ENCODE data around the gene TSPAN6.
A peak's percentile ranks its signal among the peaks of the same experiment; 100 is the strongest.

Gene TSPAN6

GRCh38 chrX:100636321-100636991 is at the start of gene TSPAN6:
TSPAN6 (minus strand) TSS chrX:100636806; CDS start chrX:100636694, 112 bp downstream.
- peak within 1 kb of the TSS; percentile 98 for H3K27ac Mint-ChIP-seq
- H3K9me3 Mint-ChIP-seq = peaks cover 53% of the 10 kb centered on the region
- H3K4me3 Mint-ChIP-seq = peak within 1 kb of the TSS; percentile 88
- peaks cover 28% of the 10 kb centered on the region for H3K36me3 Mint-ChIP-seq (ENCODE audit: low read depth)
- H3K4me1 Mint-ChIP-seq = peaks cover 11% of the 10 kb centered on the region
- no peaks in the 10 kb centered on the region for H3K27me3 Mint-ChIP-seq (ENCODE audit: low read depth, poor library complexity)
- DNase-seq = peak; percentile 88
- peak; percentile 44 for TF ChIP-seq CTCF (IDR thresholded peaks at IDR 0.05)

DNA sequence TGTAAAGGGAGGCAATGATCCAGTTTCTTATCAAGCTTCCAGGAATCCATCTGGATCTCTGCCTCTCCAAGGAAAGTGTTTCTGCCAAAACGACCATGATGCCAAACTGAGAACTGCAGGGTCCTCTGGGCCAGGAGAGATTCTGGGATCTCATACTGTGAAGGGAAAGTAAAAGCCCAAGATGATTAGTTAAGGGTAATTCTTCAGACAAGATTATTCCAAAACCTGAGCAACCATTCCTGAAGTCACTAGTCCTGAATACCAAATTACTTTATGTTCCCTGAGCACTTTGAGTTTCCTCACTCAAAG is 49.3 kb upstream of the TSPAN6 start:
- TF ChIP-seq CTCF (IDR thresholded peaks at IDR 0.05) = no peak
- Mint-ChIP-seq H3K27me3 (ENCODE audit: low read depth, poor library complexity) (peaks cover 6% of the 10 kb centered on the region), H3K9me3 (peaks cover 27% of the 10 kb centered on the region), H3K4me1 (no peaks in the 10 kb centered on the region), H3K4me3 (no peak overlapping the region), H3K27ac (no peak overlapping the region), H3K36me3 (ENCODE audit: low read depth) (no peaks in the 10 kb centered on the region)
- DNase-seq = no peak

DNA sequence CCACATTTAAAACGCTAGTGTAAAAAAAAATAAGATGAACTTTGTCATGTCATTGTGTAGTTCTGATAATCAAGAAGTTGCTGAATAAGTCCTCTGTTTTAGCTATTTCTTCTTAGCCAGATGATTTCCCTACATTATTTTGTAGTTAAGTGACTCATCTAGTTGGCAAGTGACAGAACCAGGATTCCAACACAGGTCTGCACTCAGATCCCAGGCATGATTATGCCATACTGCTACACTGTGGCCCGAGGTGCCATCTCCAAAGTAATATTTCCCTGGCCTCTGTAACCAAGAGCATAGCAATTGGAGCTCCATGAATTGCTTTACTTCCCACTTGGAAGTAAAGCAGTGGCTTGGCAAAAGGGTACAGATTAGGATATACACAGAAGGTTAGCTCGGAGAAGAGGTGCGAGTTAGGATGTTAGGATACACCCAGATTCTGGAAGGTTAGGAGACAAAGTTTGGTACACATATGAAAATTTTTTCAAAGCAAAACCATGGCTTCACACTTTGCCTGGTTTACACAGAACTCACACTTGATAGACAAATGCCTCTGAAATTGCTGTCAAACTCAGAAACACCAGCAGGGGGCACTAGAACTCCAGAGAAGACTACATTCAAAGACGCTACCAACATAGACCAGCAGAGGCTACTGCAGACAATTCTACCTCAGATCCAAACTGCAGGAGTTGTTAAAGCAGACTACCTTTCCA is 48.8 kb upstream of the TSPAN6 start:
- H3K36me3 Mint-ChIP-seq (ENCODE audit: low read depth) = no peaks in the 10 kb centered on the region
- no peak overlapping the region for H3K27ac Mint-ChIP-seq
- peaks cover 28% of the 10 kb centered on the region for H3K9me3 Mint-ChIP-seq
- H3K4me3 Mint-ChIP-seq = no peak overlapping the region
- peak; percentile 65 for DNase-seq
- peak; percentile 75 for TF ChIP-seq CTCF (IDR thresholded peaks at IDR 0.05)
- H3K4me1 Mint-ChIP-seq = no peaks in the 10 kb centered on the region
- H3K27me3 Mint-ChIP-seq (ENCODE audit: low read depth, poor library complexity) = peaks cover under 1% of the 10 kb centered on the region

GRCh38 chrX:100682939-100683338 is 46.3 kb upstream of the TSPAN6 start:
- Mint-ChIP-seq H3K4me3 (no peak overlapping the region), H3K27me3 (ENCODE audit: low read depth, poor library complexity) (no peaks in the 10 kb centered on the region), H3K36me3 (ENCODE audit: low read depth) (no peaks in the 10 kb centered on the region), H3K27ac (no peak overlapping the region), H3K9me3 (peaks cover 21% of the 10 kb centered on the region), H3K4me1 (no peaks in the 10 kb centered on the region)
- no peak for DNase-seq
- TF ChIP-seq CTCF (IDR thresholded peaks at IDR 0.05) = no peak

DNA sequence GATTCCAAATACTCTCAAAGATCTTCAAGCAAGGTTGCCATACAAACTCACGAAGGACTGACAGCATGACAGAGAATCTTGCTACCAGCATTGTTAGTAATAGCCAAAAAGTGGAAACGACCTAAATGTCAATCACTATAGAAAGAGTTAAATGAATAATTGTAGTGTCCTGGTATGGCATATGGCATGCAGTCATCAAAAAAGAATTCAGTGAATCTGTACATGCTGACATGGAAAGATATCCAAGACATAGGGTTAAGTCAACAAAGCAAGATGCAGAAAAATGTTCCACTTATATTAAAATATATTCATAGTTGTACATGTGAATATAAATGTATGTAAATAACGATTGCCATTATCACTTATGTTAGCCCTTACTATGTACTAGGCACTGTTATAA is 45.0 kb upstream of the TSPAN6 start:
- Mint-ChIP-seq H3K27ac (no peak overlapping the region), H3K4me3 (no peak overlapping the region), H3K36me3 (ENCODE audit: low read depth) (no peaks in the 10 kb centered on the region)

More for the DNA sequence above, 45.0 kb upstream of the TSPAN6 start:
- Mint-ChIP-seq H3K9me3 (peaks cover 11% of the 10 kb centered on the region), H3K27me3 (ENCODE audit: low read depth, poor library complexity) (no peaks in the 10 kb centered on the region), H3K4me1 (no peaks in the 10 kb centered on the region)
- no peak for TF ChIP-seq CTCF (IDR thresholded peaks at IDR 0.05)
- DNase-seq = no peak

Data from nephron progenitor cell (in vitro differentiated cells).